Activated T-cell treated with anti-CD3 and anti-CD28 coated beads, Interleukin-2, amount 50 U/mL, for 24 hours (primary cell): Measurements from ENCODE around the gene PTPDC1.

Experiments
- DNase-seq: peaks from one replicate; pipeline ENCODE4 v3.0.0-alpha.2; 2020
- H3K27ac Mint-ChIP-seq: 2 replicates; pipeline ENCODE4 v1.8.0; 2020; ENCODE audit warnings: mild to moderate bottlenecking, mixed read lengths
- H3K27me3 Mint-ChIP-seq: 2 replicates; pipeline ENCODE4 v1.8.0; 2020; ENCODE audit warnings: mixed read lengths
- H3K36me3 Mint-ChIP-seq: 2 replicates; pipeline ENCODE4 v1.8.0; 2020; ENCODE audit warnings: low read depth, mixed read lengths
- H3K4me1 Mint-ChIP-seq: 2 replicates; pipeline ENCODE4 v1.8.0; 2020; ENCODE audit warnings: low read depth, mixed read lengths
- H3K4me3 Mint-ChIP-seq: 2 replicates; pipeline ENCODE4 v1.8.0; 2020; ENCODE audit warnings: mild to moderate bottlenecking, moderate library complexity, mixed read lengths
- H3K9me3 Mint-ChIP-seq: 2 replicates; pipeline ENCODE4 v1.8.0; 2020; ENCODE audit warnings: mixed read lengths

PTPDC1 gene

DNA sequence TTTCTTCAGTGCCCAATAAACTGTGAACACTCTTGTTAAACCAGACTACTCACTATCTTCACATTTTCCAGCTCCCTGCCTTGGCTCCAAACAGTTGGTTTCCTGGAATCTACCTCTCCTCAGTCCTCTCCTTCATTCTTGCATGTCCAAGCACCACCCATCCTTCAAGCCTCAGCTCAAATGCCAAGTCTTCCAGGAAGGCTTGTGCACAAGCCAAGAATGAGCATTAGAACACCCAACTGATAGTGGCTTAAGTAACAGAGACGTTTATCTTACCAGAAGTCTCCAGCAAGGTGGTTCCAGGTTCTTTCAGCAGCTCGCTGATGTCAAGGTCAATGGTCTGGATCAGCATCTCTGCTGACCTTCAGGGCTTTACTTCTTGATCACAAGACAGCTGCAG lies 60.1 kb downstream of the PTPDC1 start:
- DNase-seq = no peak
- Mint-ChIP-seq H3K27ac (no peak overlapping the region), H3K4me1 (no peaks in the 10 kb centered on the region), H3K9me3 (no peaks in the 10 kb centered on the region), H3K27me3 (no peaks in the 10 kb centered on the region), H3K36me3 (no peaks in the 10 kb centered on the region), H3K4me3 (no peak overlapping the region)

DNA sequence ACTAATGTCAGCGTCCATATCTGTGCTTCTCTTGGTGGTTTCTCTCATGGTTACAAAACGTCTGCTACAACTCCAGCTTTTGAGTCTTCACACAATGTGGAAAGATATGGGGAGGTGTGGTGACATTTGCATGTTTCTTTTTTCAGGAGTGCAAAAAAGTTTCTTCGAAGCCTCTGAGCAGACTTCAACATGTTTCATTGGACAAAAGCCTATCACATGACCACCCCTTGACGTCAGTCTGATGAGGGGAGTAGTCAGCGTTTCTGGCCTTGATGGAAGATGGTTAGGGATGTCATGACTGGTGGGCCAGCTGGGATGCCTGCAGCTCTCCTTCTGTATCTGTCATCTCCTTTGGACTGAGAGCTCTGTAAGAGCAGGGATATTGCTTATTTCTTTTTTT lies 61.4 kb downstream of the PTPDC1 start:
- Mint-ChIP-seq H3K27me3 (no peaks in the 10 kb centered on the region), H3K27ac (no peak overlapping the region), H3K9me3 (no peaks in the 10 kb centered on the region), H3K4me1 (no peaks in the 10 kb centered on the region), H3K4me3 (no peak overlapping the region), H3K36me3 (no peaks in the 10 kb centered on the region)
- DNase-seq = no peak

DNA sequence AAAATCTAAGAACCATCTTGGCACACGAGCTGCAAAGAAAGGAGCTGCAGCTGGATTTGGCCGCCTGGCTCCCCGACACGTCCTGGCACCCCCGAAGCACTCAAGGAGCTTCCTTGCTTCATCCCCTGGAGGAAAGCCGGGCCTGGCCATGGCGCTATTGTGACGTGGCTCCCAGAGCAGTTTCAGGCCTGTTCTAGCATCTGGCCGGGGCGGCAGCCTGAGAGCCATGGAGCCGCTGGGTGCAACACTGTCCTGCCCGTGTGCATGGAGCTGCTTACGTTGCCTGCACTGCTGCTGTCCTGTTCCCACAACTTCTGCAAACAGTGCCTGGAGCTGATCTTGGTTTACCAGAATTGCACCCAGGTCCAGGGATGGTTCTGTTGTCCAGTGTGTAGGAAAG lies 63.5 kb downstream of the PTPDC1 start:
- no peaks in the 10 kb centered on the region for H3K4me1 Mint-ChIP-seq
- H3K9me3 Mint-ChIP-seq = no peaks in the 10 kb centered on the region
- H3K36me3 Mint-ChIP-seq = no peaks in the 10 kb centered on the region
- H3K4me3 Mint-ChIP-seq = no peak overlapping the region
- H3K27me3 Mint-ChIP-seq = no peaks in the 10 kb centered on the region
- DNase-seq = no peak
- H3K27ac Mint-ChIP-seq = no peak overlapping the region

DNA sequence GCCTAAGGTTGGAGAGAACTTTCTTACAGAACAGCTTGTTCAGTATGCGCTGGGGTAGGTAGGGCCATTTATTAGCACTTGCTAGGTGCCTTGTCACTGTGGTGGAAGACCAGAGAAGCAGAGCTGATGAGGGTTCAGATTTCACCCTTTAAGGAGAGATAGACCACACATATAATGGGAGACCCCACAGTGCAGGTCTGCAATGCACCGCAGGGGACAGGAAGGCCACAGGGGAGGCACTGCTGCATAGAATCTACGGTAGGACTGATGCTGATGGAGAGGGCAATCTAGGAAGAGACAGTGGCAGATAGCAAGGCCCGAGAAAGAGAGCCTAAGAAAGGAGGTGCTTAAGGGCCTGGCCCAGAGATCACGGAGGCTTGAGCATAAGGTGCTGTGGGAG lies 64.2 kb downstream of the PTPDC1 start:
- H3K27ac Mint-ChIP-seq = no peak overlapping the region
- H3K36me3 Mint-ChIP-seq = no peaks in the 10 kb centered on the region
- no peaks in the 10 kb centered on the region for H3K27me3 Mint-ChIP-seq
- DNase-seq = no peak
- H3K4me1 Mint-ChIP-seq = no peaks in the 10 kb centered on the region
- no peaks in the 10 kb centered on the region for H3K9me3 Mint-ChIP-seq
- no peak overlapping the region for H3K4me3 Mint-ChIP-seq

DNA sequence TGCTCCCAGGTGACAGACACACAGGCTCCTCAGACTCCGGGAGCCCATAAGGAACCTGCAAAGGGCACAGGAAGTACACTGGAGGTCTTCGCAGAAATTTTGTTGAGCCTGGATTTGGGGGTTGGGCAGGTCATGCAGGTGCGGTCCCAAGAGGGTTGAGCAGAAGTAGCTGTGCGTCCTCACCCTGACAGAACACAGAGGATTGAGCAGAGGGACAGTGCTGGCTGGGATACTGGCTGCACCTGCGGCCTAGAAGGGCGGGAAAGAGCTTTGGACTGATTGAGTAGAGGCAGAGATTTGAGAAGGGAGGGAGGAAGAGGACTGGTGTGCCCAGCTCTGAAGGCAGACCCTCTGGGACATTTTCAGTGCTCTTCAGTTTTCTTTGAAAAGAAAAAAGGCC lies 65.4 kb downstream of the PTPDC1 start:
- Mint-ChIP-seq H3K9me3 (peaks cover under 1% of the 10 kb centered on the region), H3K4me1 (peaks cover 11% of the 10 kb centered on the region), H3K36me3 (no peaks in the 10 kb centered on the region), H3K27ac (no peak overlapping the region), H3K4me3 (no peak overlapping the region), H3K27me3 (no peaks in the 10 kb centered on the region)
- DNase-seq = no peak

DNA sequence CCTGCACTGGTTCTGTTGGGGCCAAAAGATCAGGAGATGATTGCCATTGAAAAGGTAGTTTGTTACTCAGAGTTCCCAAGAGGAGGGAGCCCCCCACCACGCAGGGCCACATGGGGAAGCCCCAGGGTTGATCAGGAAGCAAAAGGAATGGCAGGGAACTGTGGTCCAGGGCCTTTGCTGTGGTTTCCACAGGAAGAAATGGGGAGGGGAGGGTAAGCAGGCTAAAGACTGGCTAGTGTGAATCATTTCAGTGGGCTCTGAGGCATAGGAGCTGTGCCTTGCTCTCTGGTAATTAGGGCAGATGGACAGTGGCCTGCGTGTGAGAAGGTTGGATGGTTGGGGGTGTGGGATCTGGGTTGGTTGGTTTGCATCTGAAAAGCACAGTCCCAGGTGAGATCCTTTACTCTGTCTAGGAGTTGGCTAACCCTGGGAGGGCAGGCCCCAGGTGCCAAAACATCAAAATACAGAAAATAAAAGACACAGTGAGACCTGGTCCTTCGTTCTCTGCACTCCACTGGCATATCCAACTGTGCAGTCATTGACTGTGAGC lies 66.1 kb downstream of the PTPDC1 start:
- Mint-ChIP-seq H3K4me1 (peaks cover 11% of the 10 kb centered on the region), H3K4me3 (no peak overlapping the region), H3K9me3 (peaks cover 2% of the 10 kb centered on the region), H3K27me3 (no peaks in the 10 kb centered on the region), H3K36me3 (no peaks in the 10 kb centered on the region), H3K27ac (no peak overlapping the region)
- DNase-seq = no peak

DNA sequence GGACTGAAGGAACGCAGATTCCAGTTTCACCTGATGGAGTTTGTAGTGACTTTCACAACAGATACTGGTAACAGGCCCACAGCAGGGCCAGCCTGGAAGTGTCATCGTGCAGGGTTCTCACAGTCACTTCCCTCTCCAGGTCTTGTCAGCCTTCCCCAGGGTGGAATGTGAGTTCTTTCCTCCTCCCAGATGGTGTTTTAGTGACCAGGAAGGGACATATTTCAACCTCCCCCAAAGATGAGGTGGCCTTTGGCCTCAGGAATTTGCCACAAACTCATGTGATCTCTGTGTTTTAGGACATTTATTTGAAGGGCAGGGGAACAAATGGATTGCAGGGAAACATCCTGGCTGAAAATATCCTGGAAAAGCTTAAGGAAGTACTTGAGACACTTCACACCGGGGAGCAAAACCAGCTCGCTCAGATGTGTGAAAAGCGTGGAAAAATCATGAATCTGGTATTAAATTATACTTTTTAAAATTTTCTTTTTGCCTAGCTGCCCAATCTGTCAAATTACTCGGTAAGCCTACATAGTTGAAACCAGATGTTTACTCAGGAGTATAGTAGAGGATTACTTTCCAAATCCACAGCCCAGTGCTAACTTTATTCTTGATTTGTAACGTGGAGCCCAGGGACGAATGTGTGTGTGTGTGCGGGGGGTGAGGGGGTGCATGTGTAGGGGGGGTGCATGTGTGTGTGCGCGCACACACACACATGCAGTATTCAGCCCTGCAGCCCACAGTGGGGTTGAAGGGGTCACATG lies 66.8 kb downstream of the PTPDC1 start:
- no peaks in the 10 kb centered on the region for H3K36me3 Mint-ChIP-seq

DNA sequence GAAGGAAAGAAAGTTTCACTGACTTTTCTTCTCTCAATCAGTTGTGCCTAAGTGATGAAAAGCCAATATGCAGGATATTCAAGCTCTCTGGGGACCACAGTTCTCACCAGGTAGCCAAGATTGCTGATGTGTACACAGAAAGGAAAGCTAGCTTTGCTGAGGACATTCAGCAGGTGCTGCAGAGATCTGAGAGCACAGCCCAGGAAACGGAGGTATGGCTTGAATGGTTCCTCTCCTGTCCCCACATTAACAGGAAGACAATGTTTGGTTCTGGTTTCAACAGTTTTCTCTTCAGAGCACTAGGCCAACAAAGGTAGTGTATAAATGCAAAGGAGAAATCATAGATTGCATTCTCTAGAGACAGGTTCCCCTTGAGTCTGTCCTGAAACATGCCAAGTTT lies 69.6 kb downstream of the PTPDC1 start:
- Mint-ChIP-seq H3K36me3 (no peaks in the 10 kb centered on the region), H3K4me3 (no peak overlapping the region), H3K9me3 (peaks cover 2% of the 10 kb centered on the region), H3K27me3 (no peaks in the 10 kb centered on the region), H3K4me1 (peaks cover 18% of the 10 kb centered on the region), H3K27ac (no peak overlapping the region)
- DNase-seq = no peak

More for the DNA sequence above, 66.8 kb downstream of the PTPDC1 start:
- no peaks in the 10 kb centered on the region for H3K27me3 Mint-ChIP-seq
- peaks cover 2% of the 10 kb centered on the region for H3K9me3 Mint-ChIP-seq
- H3K4me3 Mint-ChIP-seq = no peak overlapping the region
- no peak overlapping the region for H3K27ac Mint-ChIP-seq
- peaks cover 11% of the 10 kb centered on the region for H3K4me1 Mint-ChIP-seq
- DNase-seq = no peak

DNA sequence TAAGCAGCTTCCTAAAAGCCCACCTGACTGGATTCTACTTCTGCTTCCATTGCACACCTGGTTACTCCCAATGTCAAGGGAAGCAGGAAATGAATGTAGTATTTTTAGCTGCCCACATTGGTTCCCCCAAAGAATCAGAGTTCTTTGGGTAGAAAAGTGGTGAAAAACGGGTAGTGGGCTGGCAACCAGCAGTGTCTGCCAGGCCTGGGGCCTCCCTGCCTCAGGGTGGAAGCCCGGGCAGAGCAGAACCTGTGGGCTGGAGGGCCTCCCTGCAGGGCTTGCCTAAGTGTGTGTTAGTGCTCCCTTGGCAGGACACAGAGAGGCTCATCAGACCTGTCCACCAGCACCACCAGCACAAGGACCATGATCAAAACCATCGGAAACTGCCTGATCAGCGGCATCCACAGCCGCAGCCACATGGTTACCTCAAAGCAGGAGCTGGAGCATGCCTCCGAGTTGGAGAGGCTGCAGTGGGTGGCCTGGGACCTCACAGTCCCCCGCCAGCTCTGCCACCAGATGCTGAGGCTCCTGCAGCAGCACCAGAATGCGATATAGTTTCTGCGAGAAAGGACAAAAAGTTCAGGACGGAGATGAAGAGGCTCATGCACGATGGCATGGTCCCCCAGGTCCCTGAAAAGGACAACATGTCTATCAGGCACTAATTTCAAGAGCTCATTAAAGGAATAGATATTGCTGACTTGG lies 72.2 kb downstream of the PTPDC1 start:
- Mint-ChIP-seq H3K27me3 (no peaks in the 10 kb centered on the region), H3K36me3 (no peaks in the 10 kb centered on the region), H3K9me3 (peaks cover 2% of the 10 kb centered on the region), H3K27ac (no peak overlapping the region), H3K4me3 (no peak overlapping the region), H3K4me1 (peaks cover 18% of the 10 kb centered on the region)
- no peak for DNase-seq

DNA sequence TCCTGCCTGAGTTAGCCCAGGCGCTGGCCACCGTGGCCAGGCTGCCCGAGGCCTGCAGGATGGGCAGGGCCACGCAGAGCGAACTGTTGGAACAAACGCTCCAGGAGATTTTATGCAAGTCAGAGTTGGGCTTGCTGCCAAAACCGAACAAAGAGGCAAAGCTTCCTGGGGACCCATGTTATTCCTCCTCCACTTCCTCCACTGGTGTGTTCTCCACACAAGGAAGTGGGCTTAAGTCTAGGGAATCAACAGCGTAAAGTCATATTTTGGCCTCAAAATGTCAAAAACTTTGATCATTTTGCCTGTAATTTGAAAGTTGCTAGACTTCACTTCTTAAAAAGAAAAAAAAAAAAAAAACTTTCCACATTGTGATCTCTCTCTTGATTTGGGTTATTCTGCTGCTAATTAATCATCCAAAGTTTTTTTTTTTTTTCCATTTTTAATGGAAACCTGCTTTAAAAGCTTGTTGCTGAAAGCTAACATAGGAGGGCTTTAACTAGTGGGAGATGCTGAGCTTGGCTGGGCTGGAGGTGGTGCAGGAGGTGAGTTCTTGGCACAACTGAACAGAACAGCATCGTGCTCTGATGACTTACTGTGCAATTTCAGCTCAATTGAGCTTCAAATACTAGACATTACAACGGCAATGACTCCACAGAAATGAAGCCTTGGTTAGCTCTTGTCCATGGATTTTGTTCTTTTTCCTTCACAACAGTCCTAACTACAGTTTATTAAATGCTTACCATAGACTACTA lies 73.0 kb downstream of the PTPDC1 start:
- no peaks in the 10 kb centered on the region for H3K36me3 Mint-ChIP-seq
- peaks cover 2% of the 10 kb centered on the region for H3K9me3 Mint-ChIP-seq
- no peak overlapping the region for H3K4me3 Mint-ChIP-seq
- no peak overlapping the region for H3K27ac Mint-ChIP-seq
- DNase-seq = no peak
- H3K4me1 Mint-ChIP-seq = peaks cover 18% of the 10 kb centered on the region
- H3K27me3 Mint-ChIP-seq = no peaks in the 10 kb centered on the region
